HG03469 (cell line): ENCODE data around the gene NSUN7.

Source experiments
- ATAC-seq: cut with Tn5 transposase; IDR thresholded peaks from one replicate; pipeline ENCODE4 v1.9.1; 2021; ENCODE audit warnings: mild to moderate bottlenecking, moderate library complexity, moderate number of reproducible peaks; ENCODE audit not compliant: unreplicated experiment

NSUN7 gene

GRCh38 chr4:40733752-40734151 lies 16.0 kb upstream of the NSUN7 start:
- ATAC-seq: no peak

GRCh38 chr4:40734497-40734896 lies 15.3 kb upstream of the NSUN7 start:
- ATAC-seq: no peak

DNA sequence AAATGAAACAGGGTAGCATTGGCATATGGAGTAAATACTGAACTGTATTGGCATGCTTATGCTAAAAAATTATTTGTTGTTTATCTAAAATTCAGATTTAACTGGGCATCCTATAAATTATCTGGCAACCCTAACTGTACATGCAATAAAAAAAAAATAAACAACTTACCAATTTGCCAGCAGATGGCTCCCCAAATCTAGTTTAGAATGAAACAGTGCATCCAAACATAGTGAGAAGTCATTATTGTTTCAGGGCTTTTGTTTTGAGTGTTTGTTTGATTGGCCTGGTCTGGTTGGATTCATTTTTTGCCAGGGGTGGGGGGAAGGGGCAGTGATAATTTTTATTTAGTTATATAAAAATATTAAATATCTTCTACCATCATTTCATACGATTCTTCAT lies 12.8 kb upstream of the NSUN7 start:
- no peak for ATAC-seq

DNA sequence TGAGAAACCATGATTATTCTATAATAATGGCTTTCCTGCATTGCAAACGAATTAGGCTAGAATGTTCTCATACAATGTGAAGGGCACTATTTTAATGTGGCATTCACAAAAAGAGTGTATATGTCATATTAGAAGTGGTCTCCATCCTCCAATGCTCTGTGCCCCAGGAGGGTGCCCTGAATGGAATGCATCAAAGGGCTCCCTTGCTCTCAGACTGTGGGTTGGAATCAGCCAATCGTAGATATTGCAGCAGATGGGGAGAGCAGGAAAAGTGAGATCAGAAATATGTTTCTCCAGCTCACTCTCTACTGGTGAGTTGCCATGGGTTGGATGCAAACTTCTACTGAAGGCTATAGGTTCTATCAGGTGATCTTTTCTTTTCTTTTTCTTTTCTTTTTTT lies 11.9 kb upstream of the NSUN7 start:
- ATAC-seq: no peak

GRCh38 chr4:40739347-40739746 lies 10.4 kb upstream of the NSUN7 start:
- no peak for ATAC-seq

- no peak for ATAC-seq
Measured at GRCh38 chr4:40744218-40744617, 5.5 kb upstream of the NSUN7 start.

GRCh38 chr4:40745285-40745984 lies 4.3 kb upstream of the NSUN7 start:
- ATAC-seq: no peak

- ATAC-seq: no peak
Measured at GRCh38 chr4:40747207-40747835, 2.4 kb upstream of the NSUN7 start.

GRCh38 chr4:40750461-40751258 lies 905 bp downstream of the NSUN7 start:
- no peak for ATAC-seq

DNA sequence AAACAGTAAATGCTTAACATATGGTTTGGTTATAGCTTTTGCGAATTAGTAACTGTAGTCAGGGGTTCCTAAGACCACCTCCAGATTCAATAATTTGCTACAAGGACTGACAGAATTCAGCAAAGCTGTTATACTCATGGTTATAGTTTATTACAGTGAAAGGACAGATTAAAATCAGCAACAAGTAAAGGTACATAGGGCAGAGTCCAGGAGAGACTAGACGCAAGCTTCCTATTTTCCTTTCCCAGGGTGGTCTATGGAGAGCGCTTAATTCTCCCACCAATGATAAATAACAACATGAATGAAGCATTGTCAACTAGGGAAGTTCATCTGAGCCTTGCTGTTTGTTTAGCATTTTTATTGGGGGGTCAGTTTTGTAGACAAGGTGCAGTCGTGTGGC lies 5.9 kb downstream of the NSUN7 start:
- no peak for ATAC-seq

DNA sequence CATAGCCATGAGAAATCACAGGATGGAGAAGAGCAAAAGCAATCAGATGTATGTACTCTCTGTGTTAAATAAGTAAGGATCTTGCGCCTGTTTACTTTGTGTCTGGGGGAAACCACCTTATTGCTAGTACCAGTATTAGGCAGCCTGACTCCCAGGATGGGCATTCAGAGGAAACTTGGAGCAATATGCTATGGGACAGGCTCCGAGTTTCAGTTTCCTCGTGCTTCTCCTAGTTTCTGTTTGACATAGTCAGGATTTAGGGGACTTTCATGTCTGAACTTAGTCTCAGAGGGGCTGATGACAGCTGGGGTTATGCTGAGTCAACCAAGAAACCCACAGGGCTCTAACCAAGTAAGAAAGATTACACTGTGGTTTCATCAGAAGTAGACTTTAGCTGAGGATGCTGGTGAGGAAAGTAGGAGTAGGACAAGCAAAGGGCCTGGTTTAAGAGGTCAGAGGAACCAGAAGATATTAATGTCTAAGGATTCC lies 13.5 kb downstream of the NSUN7 start:
- peak; percentile 98 for ATAC-seq

- ATAC-seq: no peak
Measured at GRCh38 chr4:40769266-40769665, 19.5 kb downstream of the NSUN7 start.

- ATAC-seq: no peak
Measured at GRCh38 chr4:40778090-40778489, 28.3 kb downstream of the NSUN7 start.

DNA sequence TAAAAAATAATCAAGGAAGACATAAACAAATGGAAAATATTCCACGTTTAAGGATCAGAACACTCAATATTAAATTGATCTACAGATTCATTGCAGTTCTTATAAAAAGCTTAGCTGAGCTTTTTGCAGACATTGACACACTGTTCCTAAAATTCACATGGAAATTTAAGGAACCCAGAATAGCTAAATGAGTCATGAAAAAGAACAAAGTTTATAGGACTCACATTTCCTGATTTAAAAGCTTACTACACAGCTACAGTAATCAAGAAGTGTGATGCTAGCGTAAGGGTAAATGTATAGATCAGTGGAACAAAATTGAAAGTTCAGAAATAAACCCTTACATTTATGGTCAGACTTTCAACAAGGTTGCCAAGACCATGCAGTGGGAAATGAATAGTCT lies 33.1 kb downstream of the NSUN7 start:
- no peak for ATAC-seq

DNA sequence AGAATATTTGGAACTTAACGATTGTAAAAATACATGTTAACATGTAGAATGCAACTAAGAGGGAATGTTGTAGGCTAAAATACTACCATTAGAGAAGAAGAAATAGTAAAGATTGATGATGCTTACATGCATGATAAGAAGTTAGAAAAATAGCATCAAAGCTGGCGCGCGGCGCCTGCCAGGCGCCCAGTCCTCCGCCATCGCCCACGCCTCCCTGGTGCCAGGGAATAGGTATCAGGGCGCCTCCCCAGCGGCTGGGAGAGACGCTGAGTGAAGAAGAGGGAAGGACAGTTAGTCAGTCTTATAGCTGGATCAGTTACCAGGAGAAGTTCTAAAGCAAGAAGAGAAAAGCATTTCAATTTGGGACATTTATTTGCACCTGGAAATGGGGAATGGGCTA lies 36.0 kb downstream of the NSUN7 start:
- ATAC-seq: no peak

- ATAC-seq: no peak
Measured at GRCh38 chr4:40788331-40788730, 38.6 kb downstream of the NSUN7 start.

DNA sequence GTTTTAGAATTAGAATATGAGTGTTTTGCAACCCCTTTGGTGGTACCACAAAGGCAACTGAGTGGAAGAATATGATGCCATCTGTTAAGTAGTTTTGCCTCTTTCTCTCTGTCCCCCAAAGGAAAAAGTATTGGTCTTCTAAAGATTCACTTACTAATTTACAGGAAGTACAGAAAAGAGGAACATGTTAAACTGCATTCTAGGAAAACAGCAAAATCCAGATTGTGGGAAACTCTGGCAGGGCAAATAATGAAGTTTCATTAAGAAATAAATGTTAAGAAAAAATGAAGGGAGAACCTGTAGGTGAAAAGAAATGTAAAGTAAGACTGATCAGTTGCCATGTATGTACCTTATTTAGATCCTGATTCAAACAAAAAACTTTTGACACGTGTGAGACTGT lies 39.3 kb downstream of the NSUN7 start:
- ATAC-seq: no peak

DNA sequence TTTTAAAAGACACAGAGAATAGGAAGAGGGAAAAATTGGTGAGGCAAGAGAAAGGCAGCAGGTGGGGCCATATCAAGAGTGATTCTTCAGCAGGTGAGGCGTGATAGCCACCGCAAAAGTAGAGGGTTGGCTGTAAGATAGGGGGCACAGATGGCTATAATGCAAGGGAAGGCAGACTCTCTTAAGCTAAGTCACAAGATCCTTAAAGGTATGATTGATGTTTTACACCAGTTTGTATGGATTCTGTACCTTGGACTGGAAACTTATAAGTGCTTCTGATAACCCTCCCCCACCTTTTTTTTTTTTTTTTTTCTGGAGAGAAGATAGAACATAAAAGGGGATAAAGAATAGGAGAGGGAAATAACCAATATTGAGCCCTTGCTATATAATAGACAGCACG lies 40.0 kb downstream of the NSUN7 start:
- no peak for ATAC-seq

DNA sequence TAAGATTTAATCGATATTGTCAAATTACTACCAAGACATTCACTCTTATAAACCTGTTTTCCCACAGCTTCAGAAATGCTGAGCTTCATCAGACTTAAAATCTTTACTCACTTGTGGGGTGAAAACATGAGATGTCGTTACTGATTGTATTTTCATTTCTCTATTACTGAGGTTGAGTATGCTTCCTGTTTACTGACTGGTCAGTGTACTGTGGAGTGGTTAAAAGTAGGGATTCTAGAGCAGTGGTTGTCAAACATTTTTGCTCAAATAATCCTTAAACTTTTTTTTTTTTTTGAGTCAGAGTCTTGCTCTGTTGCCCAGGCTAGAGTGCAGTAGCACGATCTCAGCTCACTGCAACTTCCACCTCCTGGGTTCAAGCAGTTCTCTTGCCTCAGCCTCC lies 50.3 kb downstream of the NSUN7 start:
- no peak for ATAC-seq

DNA sequence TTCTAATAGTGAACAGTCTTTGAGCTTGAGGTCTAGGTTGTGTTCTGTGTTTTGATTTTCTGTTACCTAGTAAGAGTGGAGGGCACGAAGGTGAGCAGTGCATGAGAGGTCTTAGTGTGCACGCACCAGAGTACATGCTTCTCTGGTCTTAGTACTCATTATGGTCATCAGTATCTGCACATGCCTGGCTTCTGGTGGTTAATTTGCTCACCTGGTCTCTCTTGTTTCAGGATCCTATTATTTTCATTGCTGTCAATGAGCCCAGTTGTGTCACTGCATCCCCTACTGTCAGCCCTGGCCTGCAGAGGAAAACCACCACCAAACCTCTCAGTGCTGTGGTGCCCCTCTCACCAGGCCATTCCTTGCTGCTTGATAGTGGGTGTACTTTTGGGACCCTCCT lies 54.8 kb downstream of the NSUN7 start:
- no peak for ATAC-seq

DNA sequence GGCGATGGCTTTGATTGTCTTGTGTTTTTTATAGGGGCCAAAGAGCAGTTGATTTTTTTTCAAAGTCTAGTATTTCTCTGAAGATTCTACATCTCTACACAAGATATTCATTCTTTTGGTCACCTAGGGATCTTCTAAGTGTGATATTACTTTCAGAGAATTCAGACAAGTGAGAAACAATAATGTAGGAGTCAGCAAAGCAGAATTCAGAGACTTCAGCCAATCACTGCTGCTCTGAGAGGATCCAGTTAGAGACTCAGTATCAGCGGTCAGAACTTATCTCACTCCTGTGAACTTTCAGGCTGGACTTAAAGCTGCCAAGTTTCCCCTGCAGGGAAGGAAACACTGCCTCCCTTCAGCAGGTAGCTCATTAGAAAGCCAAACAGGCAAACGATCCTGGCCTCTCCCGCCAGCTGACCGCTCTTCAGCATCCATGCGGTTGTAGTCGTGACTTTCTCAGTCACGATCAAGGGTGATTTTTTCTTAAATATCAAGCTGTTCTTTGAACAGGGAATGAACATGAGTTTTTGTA lies 59.2 kb downstream of the NSUN7 start:
- no peak for ATAC-seq

- ATAC-seq: no peak
Measured at GRCh38 chr4:40811956-40812355, 62.2 kb downstream of the NSUN7 start.
